CD4-positive, alpha-beta T cell treated with Interleukin-4 for 1 hour (primary cell): ENCODE measurements around the gene TMEM39A.

Experiments used
- DNase-seq, 2 donors: peaks; one replicate each; pipeline ENCODE4 v3.0.0-alpha.2; 2020 to 2022

TMEM39A gene

DNA sequence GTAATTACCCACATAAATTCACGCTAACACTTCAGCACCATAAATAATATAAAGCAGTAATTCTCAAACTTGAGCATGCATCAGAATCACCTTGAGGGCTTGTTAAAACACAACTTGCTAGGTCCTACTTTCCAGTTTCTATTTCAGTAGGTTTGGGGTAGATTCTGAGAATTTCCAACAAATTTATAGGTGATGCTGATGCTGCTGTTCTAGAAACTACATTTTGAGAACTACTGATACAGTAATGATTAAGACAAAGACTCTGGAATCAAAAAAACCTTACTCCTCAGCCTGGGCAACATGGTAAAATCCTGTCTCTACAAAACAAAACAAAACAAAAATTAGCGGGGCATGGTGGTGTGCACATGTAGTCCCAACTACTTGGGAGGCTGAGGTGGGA is 18.8 kb downstream of the TMEM39A start:
- DNase-seq: no peak

DNA sequence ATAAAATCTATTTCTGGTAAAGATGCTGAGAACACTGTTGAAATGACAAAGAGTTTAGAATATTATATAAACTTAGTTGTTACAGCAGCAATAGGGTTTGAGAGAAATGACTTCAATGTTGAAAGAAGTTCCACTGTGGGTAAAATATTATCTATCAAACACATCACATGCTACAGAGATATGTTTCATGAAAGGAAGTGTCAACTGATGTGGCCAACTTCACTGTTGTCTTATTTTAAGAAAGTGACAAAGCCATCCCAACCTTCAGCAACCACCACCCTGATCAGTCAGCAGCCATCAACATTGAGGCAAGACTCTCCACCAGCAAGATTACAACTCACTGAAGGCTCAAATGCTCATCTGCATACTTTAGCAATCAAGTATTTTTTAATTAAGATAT is 20.2 kb downstream of the TMEM39A start:
- DNase-seq: no peak

DNA sequence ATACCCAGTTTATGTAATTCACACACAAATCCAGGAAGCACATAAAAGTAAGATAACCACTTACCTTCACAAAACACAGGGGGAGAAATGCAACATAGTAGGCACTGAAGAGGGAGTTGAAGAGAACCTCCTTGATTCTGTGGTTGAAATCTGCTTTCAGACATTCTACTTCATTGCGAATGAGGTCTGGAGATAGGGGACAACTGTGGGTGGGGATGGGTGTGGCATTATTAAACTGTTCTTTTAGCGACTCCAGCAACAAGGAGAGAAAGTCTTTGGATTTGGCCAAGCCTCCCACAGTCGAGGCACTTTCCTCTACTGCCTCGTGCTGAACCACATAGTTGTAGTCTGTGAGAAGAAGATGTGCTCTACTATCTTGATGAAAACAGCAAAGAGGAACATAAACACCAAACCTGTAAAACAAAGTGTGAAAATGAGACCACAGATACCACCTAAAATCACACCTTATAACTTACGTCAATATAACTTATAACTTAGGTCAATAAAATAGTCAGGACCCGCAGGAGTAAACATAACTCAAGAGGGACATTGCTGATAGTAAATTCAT is 25.6 kb downstream of the TMEM39A start:
- no peak for DNase-seq

DNA sequence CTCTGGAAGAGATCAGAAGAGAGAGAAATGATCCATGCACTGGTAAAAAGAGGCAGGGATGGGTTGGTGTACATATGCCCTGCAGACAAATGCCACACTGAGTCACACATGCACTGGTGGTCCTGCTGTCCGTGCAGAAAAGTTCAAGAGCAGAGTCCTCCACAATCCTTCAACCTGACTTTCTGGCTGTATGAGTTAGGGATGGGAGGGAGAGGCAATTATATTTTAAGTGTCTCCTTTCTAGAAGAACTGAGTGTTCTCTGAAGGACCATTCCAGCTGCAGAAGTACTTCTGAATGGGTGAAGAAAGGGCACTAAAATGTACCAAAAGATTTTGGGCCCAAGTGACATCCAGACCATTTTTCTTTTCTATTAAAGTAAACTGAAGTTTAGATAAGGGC is 26.4 kb downstream of the TMEM39A start:
- DNase-seq: no peak

DNA sequence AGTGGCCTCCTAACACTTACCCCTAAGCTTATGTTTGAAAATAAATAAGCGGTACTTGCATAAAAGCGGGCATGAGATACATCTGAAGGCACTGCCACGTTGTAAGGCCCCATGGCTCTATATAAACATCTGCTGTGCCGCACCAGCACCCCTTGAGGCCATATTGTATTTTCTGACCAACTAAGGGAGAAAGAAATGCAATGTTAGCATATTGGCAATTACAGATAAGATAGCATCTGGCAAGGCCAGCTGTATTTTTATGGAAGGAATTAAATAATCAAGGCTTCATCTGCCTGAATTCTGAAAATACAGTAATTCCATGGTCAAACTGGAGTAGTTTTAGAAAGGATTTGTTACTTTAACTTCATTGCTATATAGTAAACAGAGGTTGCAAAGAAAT is 28.7 kb downstream of the TMEM39A start:
- DNase-seq: no peak

DNA sequence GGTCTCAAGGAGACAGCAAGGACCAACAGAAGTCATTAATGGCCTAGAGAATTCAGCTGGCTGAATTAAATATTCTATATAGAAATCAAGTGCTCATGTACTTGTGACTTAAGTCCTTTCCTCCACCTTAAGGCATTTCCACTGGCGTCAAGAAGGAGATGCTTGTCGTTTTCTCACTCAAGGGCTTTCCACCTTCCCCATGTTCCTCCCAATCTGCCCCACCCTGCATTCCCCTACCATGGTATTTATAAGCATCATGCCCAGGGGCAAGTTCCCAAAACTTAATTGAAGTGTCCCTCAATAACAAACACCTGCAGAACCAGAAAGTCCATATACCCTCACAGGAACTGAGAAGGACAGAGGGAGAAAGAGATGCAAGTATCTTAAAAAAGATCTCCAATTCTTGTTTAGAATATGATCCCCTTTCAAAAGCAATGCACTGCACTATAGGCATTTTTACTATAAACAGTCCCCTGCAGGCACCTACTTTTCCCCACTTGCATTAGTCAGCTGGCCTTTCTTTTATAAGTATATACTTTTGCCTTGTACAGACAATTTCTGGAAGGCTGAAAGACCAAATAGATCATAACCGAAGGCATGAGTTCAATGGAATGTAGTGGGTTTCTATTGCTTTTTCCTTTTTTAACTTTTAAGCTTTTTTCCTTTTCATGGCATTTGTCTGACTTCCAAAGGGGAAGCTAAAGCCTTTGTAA is 29.6 kb downstream of the TMEM39A start:
- no peak for DNase-seq

DNA sequence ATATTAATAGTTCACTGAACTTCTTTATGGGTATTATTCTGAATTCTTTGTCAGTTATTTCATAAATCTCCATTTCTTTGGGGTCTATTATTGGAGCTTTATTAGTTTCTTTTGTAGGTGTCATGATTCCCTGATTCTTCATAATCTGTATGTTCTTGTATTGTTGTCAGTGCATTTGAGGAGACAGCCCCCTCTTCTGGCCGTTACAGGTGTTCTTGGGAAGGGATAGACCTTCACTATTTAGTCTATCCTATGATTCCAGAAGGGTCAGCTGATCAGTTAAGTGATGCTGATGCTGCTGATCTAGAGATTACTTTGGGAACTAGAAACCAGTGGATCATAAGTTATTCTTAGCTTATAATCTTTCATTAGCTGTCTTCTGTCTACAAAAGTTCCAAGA is 34.9 kb downstream of the TMEM39A start:
- DNase-seq: no peak

DNA sequence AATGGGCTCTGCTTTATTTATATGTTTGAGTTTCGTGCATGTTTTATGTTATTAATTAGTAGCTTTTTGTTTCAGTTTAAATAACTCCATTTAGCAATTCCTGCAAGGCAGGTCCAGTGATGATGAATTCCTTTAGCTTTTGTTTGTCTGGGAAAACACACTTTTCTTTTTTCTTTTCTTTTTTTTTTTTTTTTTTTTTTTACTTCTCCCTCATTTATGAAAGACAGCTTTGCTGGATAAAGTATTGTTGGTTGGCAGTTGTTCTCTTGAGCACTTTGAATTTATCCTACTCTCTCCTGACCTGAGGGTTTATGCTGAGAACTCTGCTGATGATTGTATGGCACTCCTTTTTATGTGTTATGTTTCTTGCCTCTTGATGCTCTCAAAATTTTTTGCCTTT is 35.7 kb downstream of the TMEM39A start:
- no peak for DNase-seq

DNA sequence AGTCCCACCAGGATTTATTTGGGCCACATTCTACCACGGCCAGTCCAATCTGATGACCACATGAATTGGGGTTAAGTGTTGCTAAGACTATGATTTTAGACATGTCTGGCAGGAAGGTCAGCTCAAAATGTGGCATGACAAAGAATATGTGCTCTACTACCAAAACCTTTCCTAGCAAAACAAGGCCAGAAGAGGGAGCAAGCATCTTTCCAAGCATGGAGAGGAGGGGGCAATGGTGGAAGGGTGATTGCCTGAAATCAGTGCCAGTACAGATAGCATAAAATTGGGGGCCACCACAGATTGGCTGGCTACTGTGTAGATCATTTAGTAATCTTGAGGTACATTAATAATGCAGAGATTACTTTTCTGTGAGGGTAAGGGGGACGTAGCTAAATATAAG is 43.2 kb downstream of the TMEM39A start:
- DNase-seq: no peak

DNA sequence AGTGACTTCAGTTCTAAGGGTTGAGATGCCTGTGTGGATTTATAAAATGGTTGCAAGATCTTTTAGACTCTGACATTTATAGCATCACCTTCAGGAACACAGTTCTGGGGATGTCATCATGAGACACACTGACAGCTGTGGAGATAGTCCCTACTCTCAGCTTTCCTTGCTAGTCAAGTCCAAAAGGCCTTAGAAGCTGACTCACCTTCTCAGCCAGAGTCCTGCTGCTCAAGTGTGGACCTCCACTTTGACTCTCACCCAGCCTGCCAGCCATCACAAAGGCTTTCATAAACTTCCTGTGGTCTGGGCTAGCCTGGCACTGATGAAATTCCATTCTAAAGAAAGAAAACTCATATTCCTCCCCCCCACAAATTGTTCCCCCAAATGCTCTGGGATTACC is 44.8 kb downstream of the TMEM39A start:
- DNase-seq: no peak

DNA sequence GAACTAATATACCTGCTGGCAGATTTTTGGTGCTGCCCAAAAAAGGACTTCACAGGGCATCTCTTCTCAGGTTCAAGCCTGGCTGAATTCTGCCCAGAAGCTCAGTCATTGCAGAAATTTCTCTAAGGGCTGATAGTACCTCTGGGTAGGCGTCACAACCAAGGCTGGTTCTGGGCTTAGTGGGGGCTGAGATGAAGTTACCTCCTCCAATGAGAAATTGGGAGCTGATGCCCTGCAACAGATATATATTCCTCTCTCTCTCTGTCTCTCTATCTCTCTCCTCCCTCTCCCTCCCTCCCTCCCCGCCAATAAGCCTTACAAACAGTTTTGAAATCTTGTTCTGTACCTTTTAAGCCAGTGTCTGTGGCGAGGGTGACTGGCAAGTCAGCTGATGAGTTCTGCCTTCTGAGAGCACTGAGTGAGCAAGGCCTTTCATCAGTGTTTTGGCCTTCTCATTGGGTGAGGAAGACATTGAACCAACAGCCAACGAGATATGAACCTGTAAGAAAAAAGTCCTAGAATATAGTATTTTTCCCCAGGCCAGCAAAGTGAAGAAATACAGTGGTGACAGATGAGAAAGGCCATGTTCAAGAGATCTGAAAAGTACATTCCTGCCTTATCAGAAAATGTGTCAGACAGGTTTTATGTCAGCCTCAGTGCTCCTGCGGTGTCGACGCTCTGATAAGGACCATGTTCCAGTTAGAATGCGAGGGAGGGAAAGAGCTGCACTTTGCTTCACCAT is 45.5 kb downstream of the TMEM39A start:
- DNase-seq: no peak

DNA sequence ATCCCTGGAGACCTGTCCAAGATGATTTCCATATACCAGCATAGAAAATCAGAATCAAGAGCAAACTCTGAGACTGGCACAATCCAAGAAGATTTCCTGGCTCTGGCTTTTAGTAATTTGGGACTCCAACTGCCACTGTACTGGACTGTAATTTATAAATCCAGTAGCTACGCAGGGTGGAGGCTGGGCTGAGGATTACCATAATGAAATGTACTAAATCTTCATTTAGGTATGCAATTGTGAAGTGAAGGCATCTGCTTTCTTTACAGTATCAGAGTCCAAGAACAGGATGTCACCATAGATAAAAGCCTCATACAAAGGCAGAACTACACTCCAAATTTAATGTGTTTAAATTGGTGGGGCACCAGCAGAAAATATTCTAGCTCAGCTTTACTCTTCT is 46.5 kb downstream of the TMEM39A start:
- no peak for DNase-seq

DNA sequence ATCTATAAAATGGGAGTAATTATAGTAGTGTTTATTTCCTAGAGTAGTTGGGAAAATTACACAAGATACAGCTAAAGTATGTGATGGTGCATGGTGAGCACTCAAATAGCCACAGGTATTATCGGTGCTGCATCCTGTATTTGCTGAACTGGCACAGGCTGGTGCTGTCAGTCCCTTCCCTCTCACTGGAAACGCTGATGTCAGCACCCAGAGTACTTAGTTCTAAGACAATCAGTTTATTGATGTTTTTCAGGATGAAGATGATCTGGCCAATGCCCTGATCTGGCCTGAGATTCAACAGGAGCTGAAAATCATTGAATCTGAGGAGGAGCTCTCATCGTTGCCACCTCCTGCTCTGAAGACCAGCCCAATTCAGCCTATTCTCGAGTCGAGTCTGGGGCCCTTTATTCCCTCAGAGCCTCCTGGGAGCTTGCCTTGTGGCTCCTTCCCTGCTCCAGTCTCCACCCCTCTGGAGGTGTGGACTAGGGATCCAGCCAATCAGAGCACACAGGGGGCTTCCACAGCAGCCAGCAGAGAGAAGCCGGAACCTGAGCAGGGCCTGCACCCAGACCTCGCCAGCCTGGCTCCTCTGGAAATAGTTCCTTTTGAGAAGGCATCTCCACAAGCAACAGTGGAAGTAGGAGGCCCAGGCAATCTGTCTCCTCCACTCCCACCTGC is 49.7 kb downstream of the TMEM39A start:
- no peak for DNase-seq

DNA sequence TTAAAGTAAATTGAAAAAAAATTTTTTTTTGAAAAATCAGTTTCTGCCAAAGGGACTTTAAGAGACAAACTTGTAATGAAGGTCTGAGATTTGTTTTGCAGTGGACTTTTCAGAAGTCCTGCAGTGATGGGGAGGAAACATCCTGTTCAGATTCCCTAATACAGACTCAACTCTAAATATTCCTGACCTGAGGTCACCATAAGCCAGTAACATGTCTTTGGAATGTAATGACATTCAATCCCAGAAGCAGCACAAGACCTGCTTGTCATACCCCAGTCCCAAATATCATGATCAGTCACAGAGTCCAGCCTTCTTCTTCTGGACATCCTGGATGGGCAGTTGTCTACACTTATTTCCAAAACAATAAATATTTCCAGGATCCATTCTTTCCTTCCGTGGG is 53.6 kb downstream of the TMEM39A start:
- DNase-seq: no peak

DNA sequence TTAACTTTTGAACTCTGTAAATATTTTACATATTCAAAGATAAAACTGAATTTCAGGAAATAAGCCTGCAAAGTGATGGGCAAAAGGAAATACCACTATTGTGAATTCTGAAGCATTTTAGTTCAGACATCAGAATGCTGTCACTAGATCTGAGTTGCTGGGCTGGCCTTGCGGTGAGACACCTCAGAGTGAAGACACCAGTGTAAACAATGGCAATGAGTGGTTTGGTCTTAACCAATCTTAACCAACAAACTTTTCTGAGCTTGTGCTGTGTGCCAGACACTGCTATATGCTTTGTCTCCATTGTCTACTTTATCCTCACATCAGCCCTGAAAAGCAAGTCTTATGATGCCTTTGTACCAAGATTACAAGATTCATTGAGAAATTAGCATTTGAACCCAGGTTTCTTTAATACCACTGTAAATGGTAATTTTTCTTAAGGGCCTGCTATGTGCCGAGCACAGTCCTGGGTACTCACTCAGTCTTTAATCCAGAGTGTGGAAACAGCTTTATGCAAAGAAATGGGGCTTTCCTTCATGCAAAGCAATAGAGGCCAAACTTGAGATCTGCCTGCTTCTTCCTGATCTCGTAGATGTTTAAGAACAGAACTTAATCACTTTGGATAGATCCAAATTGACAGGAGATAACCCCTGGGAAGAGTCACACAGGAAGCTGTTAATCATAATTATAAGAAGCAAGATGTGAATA is 55.0 kb downstream of the TMEM39A start:
- DNase-seq: no peak

DNA sequence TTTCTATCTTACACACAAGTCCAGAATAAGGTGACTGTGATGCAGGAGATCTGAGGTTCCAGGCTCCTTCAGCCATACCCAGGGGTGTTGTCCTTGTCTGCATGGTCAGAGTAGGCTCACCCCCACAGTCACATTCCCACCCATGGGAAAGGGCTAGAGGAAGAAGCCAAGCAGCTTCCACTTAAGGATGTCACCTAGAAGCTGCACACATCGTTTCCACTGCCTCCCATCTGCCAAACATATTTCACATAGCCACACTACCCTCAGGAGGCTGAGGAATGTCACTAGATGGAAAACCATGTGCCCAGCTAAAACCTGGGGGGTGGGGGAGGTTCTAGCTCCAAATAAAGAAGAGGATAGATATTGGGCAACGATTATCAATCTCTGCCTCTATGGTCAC is 58.1 kb downstream of the TMEM39A start:
- DNase-seq: no peak

DNA sequence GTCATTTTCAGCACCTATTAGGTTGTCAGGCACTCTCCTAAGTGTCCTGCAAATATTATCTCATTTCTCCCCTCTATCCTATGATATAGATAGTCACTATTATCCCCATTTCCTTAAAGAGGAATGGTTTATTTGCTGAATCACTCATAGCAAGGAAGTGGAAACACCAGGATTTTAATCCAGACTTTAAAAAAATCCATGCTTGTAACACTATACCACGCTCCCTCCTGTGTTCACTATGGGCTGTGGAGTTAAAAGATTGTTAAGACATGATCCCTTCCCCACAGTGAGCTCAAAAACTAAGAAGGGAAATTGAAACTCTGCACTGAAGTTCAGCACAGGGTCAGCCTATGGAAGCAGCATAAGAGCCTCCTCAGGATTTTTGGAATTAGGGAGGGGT is 60.2 kb downstream of the TMEM39A start:
- DNase-seq: no peak

DNA sequence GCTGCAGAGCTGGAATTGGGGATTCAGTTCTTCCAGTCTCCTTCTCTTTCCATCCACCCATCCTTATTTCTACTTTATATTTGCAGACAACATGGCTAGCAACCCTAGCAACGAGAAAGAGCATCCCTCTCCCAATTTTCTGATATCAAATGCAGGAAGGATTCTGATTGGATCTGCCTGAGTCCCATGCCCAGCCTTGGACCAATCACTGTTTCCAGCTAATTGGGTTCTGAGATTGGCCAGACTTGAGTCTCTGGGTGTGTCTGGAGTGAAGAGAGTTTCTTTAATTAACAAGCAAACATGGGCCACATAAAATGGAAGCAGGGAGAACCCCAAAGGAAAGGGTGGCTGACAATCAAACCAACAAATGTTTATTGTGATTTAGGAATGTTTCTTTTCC is 60.6 kb downstream of the TMEM39A start:
- DNase-seq: no peak

DNA sequence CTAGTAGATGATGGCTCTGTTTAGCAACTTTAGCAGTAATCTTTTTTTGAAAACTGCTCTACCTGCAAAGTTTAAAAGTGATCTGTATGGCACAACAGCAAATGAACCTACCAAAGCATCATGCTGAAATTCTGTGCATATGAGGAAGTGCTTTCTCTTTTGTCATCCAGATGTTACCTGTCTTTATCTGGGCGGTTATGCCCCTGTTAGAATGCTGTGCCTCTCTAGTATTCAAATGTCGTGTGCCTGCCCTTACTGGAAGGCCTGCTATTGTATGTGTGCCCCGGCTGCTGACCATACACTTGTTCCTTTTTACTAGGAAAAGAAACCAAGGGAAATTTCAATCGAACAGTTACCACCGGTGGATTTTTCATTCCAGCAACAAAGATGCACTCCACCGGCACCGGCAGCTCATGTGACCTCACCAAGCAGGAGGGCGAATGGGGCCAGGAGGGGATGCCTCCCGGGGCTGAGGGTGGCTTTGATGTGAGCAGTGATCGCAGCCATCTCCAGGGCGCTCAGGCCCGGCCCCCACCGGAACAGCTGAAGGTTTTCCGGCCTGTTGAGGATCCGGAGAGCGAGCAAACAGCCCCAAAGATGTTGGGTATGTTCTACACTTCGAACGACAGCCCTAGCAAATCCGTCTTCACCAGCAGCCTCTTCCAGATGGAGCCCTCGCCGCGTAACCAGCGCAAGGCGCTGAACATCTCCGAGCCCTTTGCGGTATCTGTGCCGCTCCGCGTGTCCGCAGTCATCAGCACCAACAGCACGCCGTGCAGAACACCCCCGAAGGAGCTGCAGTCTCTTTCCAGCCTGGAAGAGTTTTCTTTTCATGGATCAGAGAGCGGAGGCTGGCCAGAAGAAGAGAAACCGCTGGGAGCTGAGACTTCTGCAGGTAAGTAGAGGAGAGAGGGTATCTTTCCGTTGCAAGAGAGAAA is 61.6 kb downstream of the TMEM39A start:
- DNase-seq: no peak

DNA sequence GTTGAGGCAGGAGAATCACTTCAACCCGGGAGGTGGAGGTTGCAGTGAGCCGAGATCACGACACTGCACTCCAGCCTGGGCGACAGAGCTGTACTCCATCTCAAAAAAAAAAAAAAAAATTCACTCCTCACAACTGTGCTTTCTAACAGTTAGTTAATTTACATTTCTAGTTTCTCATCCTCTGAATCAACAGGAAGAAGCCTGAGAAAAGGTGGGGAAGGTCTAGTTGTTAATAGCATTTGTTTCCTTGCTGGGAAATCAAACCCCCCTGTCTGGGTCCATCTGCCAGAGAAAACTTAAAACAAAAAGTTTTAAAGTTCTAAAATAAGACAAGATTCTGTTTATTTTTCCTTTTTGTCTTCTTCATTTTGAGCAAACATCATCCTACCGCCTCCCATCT is 62.3 kb downstream of the TMEM39A start:
- no peak for DNase-seq

DNA sequence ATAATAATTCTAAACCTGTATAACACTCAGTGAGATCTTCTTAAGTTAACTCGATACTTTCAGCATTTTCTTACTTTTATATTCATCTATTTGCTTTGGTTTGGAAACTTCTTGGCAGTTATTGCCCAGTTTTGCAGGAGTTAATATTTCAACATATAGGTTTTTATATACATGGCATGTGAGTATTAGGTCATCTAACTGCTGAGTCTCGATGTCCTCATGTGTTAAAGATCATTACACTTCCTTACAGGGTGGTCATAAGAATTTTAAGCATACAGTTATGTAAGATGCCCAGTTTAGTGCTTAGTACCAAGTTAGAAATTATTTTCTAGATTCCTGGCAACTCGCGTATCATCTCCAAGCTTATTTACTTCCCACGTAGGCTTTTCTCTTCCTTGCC is 62.9 kb downstream of the TMEM39A start:
- no peak for DNase-seq

DNA sequence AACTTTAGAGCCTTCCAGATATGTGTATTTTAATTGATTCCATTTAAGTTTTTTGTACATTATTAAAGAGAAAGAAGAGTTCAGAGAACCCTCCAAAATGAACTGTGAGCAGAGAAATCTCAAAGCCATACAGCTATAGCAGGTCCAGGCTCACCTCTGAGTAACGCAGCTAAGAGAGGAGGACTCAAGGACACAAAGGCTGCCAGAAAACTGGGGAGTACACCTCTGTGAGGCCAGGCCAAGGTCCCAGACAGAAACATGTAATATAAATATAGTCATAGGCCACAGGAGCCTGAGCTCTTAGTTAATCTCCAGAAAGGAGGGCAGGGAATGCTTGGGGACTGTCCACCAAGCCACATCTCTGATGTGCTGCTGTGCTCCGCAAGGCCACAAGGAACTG is 66.5 kb downstream of the TMEM39A start:
- DNase-seq: no peak
